ENCODE results near the gene OAS3. TPM values are rescaled to one million over a fixed set of nuclear protein-coding genes. Genes with fewer than 3 reads are reported as not detected.

The OAS3 gene
- polyA plus RNA-seq, 2 donors = 13.2 to 15.2 TPM

DNA sequence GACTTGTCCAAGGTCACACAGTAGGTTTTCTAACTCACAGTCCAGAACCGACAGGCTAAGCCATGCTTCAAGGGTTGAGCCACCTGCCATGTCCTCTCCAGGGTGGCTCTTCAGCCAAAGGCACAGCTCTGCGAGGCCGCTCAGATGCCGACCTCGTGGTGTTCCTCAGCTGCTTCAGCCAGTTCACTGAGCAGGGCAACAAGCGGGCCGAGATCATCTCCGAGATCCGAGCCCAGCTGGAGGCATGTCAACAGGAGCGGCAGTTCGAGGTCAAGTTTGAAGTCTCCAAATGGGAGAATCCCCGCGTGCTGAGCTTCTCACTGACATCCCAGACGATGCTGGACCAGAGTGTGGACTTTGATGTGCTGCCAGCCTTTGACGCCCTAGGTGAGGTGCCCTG lies 27.4 kb downstream of the OAS3 start:
- no peaks in the 10 kb centered on the region for H3K27me3 ChIP-seq (ENCODE audit: control insufficient read depth in 1 of 2, insufficient read depth in 2 of 2, low read length in 2 of 2)
- H3K4me3 ChIP-seq (ENCODE audit: low read depth in 1 of 2, low read length in 2 of 2) = no peak overlapping the region
- no peaks in the 10 kb centered on the region for H3K9me3 ChIP-seq (ENCODE audit: control insufficient read depth in 2 of 2, insufficient read depth in 1 of 2, low read depth in 1 of 2, low read length in 1 of 2)
- peaks cover 14 to 47% of the 10 kb centered on the region in 2 donors for H3K36me3 ChIP-seq (ENCODE audit: control insufficient read depth in 2 of 2, insufficient read depth in 2 of 2, low read length in 1 of 2)
- WGBS, 2 donors = 93% methylated on average over 15 of the region's 15 CpGs
- H3K4me1 ChIP-seq (ENCODE audit: control insufficient read depth in 2 of 2, insufficient read depth in 2 of 2, low read length in 1 of 2) = no peaks in the 10 kb centered on the region
- no peak overlapping the region for H3K27ac ChIP-seq (ENCODE audit: low read depth in 2 of 2, low read length in 1 of 2)

DNA sequence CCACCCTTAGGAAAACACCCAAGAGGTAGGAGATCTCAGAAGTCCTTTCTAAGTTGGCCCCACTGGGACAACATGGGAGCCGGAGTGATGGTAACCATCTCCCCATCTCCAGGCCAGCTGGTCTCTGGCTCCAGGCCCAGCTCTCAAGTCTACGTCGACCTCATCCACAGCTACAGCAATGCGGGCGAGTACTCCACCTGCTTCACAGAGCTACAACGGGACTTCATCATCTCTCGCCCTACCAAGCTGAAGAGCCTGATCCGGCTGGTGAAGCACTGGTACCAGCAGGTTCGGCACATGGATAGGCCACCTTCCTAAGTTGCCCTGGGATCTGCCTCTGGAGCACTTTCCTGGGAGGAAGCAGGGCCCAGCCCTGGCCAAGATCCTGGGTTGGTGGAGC lies 29.0 kb downstream of the OAS3 start:
- no peak overlapping the region for H3K27ac ChIP-seq (ENCODE audit: low read depth in 2 of 2, low read length in 1 of 2)
- H3K4me1 ChIP-seq (ENCODE audit: control insufficient read depth in 2 of 2, insufficient read depth in 2 of 2, low read length in 1 of 2) = no peaks in the 10 kb centered on the region
- H3K27me3 ChIP-seq (ENCODE audit: control insufficient read depth in 1 of 2, insufficient read depth in 2 of 2, low read length in 2 of 2) = no peaks in the 10 kb centered on the region
- no peaks in the 10 kb centered on the region for H3K9me3 ChIP-seq (ENCODE audit: control insufficient read depth in 2 of 2, insufficient read depth in 1 of 2, low read depth in 1 of 2, low read length in 1 of 2)
- peaks cover 14 to 51% of the 10 kb centered on the region in 2 donors for H3K36me3 ChIP-seq (ENCODE audit: control insufficient read depth in 2 of 2, insufficient read depth in 2 of 2, low read length in 1 of 2)
- H3K4me3 ChIP-seq (ENCODE audit: low read depth in 1 of 2, low read length in 2 of 2) = no peak overlapping the region
- 93 to 95% methylated on average over 9 of the region's 9 CpGs for WGBS, 2 donors

DNA sequence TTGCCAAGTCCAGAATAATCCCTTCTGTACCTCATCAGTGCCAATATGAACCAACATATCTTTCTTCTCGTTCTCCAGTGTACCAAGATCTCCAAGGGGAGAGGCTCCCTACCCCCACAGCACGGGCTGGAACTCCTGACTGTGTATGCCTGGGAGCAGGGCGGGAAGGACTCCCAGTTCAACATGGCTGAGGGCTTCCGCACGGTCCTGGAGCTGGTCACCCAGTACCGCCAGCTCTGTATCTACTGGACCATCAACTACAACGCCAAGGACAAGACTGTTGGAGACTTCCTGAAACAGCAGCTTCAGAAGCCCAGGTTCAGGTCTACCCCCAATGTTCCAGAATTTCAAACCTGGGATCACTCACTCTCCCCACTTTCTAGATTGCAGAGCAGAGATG lies 29.6 kb downstream of the OAS3 start:
- Histone ChIP-seq H3K4me3 (ENCODE audit: low read depth in 1 of 2, low read length in 2 of 2) (no peak overlapping the region), H3K9me3 (ENCODE audit: control insufficient read depth in 2 of 2, insufficient read depth in 1 of 2, low read depth in 1 of 2, low read length in 1 of 2) (no peaks in the 10 kb centered on the region), H3K27me3 (ENCODE audit: control insufficient read depth in 1 of 2, insufficient read depth in 2 of 2, low read length in 2 of 2) (no peaks in the 10 kb centered on the region), H3K4me1 (ENCODE audit: control insufficient read depth in 2 of 2, insufficient read depth in 2 of 2, low read length in 1 of 2) (no peaks in the 10 kb centered on the region), H3K36me3 (ENCODE audit: control insufficient read depth in 2 of 2, insufficient read depth in 2 of 2, low read length in 1 of 2) (peaks cover 14 to 46% of the 10 kb centered on the region in 2 donors), H3K27ac (ENCODE audit: low read depth in 2 of 2, low read length in 1 of 2) (no peak overlapping the region)
- WGBS, 2 donors = 91 to 95% methylated on average over 7 of the region's 7 CpGs

DNA sequence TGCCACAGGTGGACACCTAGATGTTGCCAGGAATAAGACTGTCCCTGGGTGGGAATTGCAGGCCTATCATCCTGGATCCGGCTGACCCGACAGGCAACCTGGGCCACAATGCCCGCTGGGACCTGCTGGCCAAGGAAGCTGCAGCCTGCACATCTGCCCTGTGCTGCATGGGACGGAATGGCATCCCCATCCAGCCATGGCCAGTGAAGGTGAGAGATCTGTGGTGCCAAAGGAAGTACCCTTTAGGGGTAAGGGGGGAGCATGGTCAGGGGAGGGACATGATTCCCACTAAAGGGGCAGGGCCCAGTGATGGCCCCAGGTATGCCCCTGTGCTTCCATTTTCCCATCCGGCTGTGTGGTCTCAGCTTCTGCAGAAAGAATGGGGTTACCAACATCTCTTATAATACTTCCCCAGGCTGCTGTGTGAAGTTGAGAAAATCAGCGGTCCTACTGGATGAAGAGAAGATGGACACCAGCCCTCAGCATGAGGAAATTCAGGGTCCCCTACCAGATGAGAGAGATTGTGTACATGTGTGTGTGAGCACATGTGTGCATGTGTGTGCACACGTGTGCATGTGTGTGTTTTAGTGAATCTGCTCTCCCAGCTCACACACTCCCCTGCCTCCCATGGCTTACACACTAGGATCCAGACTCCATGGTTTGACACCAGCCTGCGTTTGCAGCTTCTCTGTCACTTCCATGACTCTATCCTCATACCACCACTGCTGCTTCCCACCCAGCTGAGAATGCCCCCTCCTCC lies 31.5 kb downstream of the OAS3 start:
- H3K4me1 ChIP-seq (ENCODE audit: control insufficient read depth in 2 of 2, insufficient read depth in 2 of 2, low read length in 1 of 2) = no peaks in the 10 kb centered on the region
- 96% methylated on average over 8 of the region's 8 CpGs for WGBS, 2 donors
- H3K27me3 ChIP-seq (ENCODE audit: control insufficient read depth in 1 of 2, insufficient read depth in 2 of 2, low read length in 2 of 2) = no peaks in the 10 kb centered on the region
- no peak overlapping the region for H3K4me3 ChIP-seq (ENCODE audit: low read depth in 1 of 2, low read length in 2 of 2)
- no peaks in the 10 kb centered on the region for H3K9me3 ChIP-seq (ENCODE audit: control insufficient read depth in 2 of 2, insufficient read depth in 1 of 2, low read depth in 1 of 2, low read length in 1 of 2)
- H3K27ac ChIP-seq (ENCODE audit: low read depth in 2 of 2, low read length in 1 of 2) = no peak overlapping the region
- H3K36me3 ChIP-seq (ENCODE audit: control insufficient read depth in 2 of 2, insufficient read depth in 2 of 2, low read length in 1 of 2) = peaks cover 8 to 32% of the 10 kb centered on the region in 2 donors

DNA sequence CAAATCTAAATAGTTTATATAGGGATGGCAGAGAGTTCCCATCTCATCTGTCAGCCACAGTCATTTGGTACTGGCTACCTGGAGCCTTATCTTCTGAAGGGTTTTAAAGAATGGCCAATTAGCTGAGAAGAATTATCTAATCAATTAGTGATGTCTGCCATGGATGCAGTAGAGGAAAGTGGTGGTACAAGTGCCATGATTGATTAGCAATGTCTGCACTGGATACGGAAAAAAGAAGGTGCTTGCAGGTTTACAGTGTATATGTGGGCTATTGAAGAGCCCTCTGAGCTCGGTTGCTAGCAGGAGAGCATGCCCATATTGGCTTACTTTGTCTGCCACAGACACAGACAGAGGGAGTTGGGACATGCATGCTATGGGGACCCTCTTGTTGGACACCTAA lies 32.1 kb downstream of the OAS3 start:
- H3K27ac ChIP-seq (ENCODE audit: low read depth in 2 of 2, low read length in 1 of 2) = no peak overlapping the region
- H3K4me1 ChIP-seq (ENCODE audit: control insufficient read depth in 2 of 2, insufficient read depth in 2 of 2, low read length in 1 of 2) = no peaks in the 10 kb centered on the region
- 89 to 92% methylated on average over 2 of the region's 2 CpGs for WGBS, 2 donors

DNA sequence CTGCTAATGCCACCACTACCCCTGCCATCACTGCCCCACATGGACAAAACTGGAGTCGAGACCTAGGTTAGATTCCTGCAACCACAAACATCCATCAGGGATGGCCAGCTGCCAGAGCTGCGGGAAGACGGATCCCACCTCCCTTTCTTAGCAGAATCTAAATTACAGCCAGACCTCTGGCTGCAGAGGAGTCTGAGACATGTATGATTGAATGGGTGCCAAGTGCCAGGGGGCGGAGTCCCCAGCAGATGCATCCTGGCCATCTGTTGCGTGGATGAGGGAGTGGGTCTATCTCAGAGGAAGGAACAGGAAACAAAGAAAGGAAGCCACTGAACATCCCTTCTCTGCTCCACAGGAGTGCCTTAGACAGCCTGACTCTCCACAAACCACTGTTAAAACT lies 33.0 kb downstream of the OAS3 start:
- no peak overlapping the region for H3K4me3 ChIP-seq (ENCODE audit: low read depth in 1 of 2, low read length in 2 of 2)
- H3K27ac ChIP-seq (ENCODE audit: low read depth in 2 of 2, low read length in 1 of 2) = no peak overlapping the region

More for the DNA sequence above, 32.1 kb downstream of the OAS3 start:
- Histone ChIP-seq H3K4me3 (ENCODE audit: low read depth in 1 of 2, low read length in 2 of 2) (no peak overlapping the region), H3K36me3 (ENCODE audit: control insufficient read depth in 2 of 2, insufficient read depth in 2 of 2, low read length in 1 of 2) (peaks cover 3 to 30% of the 10 kb centered on the region in 2 donors), H3K9me3 (ENCODE audit: control insufficient read depth in 2 of 2, insufficient read depth in 1 of 2, low read depth in 1 of 2, low read length in 1 of 2) (no peaks in the 10 kb centered on the region), H3K27me3 (ENCODE audit: control insufficient read depth in 1 of 2, insufficient read depth in 2 of 2, low read length in 2 of 2) (no peaks in the 10 kb centered on the region)

DNA sequence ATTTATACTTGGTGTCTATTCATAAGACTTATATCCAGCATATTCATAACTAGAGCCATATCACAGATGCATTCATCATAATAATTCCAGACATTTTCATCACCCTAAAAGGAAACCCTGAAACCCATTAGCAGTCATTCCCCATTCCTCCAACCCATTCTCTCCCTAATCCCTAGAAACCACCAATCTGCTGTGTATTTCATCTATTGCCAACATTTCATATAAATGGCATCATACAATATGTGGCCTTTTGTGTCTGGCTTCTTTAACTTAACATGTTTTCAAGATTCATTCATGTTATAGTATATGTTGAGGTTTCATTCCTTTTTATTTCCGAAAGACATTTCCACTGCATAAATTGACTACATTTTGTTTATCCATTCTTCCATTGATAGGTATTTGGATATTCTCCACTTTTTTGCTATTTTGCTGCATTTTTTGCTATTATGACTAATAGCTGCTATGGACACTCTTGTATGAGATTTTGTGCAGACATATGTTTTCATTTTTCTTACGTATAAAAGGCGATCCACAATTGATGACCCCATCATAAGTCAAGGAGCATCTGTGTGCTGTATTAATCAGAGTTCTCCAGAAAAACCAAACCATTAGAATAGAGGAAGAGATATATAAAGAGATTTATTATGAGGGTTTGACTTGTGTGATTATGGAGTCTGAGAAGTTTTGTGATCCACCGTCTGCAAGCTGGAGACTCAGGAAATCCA lies 34.9 kb downstream of the OAS3 start:
- H3K27me3 ChIP-seq (ENCODE audit: control insufficient read depth in 1 of 2, insufficient read depth in 2 of 2, low read length in 2 of 2) = no peaks in the 10 kb centered on the region
- no peaks in the 10 kb centered on the region for H3K9me3 ChIP-seq (ENCODE audit: control insufficient read depth in 2 of 2, insufficient read depth in 1 of 2, low read depth in 1 of 2, low read length in 1 of 2)
- peaks cover 0 to 3% of the 10 kb centered on the region in 2 donors for H3K4me1 ChIP-seq (ENCODE audit: control insufficient read depth in 2 of 2, insufficient read depth in 2 of 2, low read length in 1 of 2)
- 74 to 82% methylated on average over 4 of the region's 4 CpGs for WGBS, 2 donors
- peaks cover 0 to 21% of the 10 kb centered on the region in 2 donors for H3K36me3 ChIP-seq (ENCODE audit: control insufficient read depth in 2 of 2, insufficient read depth in 2 of 2, low read length in 1 of 2)
- no peak overlapping the region for H3K27ac ChIP-seq (ENCODE audit: low read depth in 2 of 2, low read length in 1 of 2)
- H3K4me3 ChIP-seq (ENCODE audit: low read depth in 1 of 2, low read length in 2 of 2) = no peak overlapping the region

More for the DNA sequence above, 33.0 kb downstream of the OAS3 start:
- no peaks in the 10 kb centered on the region for H3K4me1 ChIP-seq (ENCODE audit: control insufficient read depth in 2 of 2, insufficient read depth in 2 of 2, low read length in 1 of 2)
- 63 to 75% methylated on average over 5 of the region's 5 CpGs for WGBS, 2 donors
- H3K36me3 ChIP-seq (ENCODE audit: control insufficient read depth in 2 of 2, insufficient read depth in 2 of 2, low read length in 1 of 2) = peaks cover 3 to 24% of the 10 kb centered on the region in 2 donors
- no peaks in the 10 kb centered on the region for H3K27me3 ChIP-seq (ENCODE audit: control insufficient read depth in 1 of 2, insufficient read depth in 2 of 2, low read length in 2 of 2)
- no peaks in the 10 kb centered on the region for H3K9me3 ChIP-seq (ENCODE audit: control insufficient read depth in 2 of 2, insufficient read depth in 1 of 2, low read depth in 1 of 2, low read length in 1 of 2)

DNA sequence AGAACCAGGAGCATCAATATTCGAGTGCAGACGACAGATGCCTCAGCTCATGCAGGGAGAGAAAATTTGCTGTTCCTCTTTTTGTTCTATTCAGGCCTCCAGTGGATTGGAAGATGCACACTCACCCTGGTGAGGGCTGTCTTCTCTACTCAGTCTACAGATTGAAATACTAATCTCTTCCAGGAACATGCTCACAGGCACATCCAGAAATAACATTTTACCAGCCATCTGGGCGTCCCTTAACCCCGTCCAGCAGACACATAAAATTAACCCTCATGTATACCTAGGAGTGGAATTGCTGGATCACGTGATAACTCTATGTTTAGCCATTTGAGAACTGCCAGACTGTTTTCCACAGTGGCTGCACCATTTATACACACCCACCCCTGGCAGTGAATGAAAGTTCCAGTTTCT lies 35.6 kb downstream of the OAS3 start:
- no peak overlapping the region for H3K27ac ChIP-seq (ENCODE audit: low read depth in 2 of 2, low read length in 1 of 2)

DNA sequence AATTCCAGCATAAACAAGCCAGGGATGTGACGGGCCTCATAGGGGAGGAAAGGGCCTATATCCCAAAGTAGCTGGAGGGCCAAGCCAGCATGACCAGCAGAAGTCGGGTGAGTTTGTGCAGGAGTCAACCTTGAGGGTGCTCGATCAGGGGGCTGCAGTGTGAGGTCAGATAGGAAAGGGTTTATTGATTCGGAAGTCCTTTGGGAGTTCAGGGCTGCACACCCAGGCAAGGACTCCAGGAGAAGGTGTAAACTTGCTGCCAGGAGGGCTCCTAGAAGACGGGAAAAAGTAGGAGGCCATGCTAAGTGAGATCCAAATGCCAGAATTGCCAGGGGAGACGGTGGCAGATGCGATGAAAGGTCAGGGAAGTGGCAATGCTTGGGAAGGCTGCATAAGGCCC lies 36.6 kb downstream of the OAS3 start:
- no peak overlapping the region for H3K27ac ChIP-seq (ENCODE audit: low read depth in 2 of 2, low read length in 1 of 2)
- no peak overlapping the region for H3K4me3 ChIP-seq (ENCODE audit: low read depth in 1 of 2, low read length in 2 of 2)
- peaks cover 0 to 15% of the 10 kb centered on the region in 2 donors for H3K36me3 ChIP-seq (ENCODE audit: control insufficient read depth in 2 of 2, insufficient read depth in 2 of 2, low read length in 1 of 2)
- H3K4me1 ChIP-seq (ENCODE audit: control insufficient read depth in 2 of 2, insufficient read depth in 2 of 2, low read length in 1 of 2) = peaks cover 0 to 3% of the 10 kb centered on the region in 2 donors
- no peaks in the 10 kb centered on the region for H3K9me3 ChIP-seq (ENCODE audit: control insufficient read depth in 2 of 2, insufficient read depth in 1 of 2, low read depth in 1 of 2, low read length in 1 of 2)
- 83 to 91% methylated on average over 7 of the region's 7 CpGs for WGBS, 2 donors
- no peaks in the 10 kb centered on the region for H3K27me3 ChIP-seq (ENCODE audit: control insufficient read depth in 1 of 2, insufficient read depth in 2 of 2, low read length in 2 of 2)

More for the DNA sequence above, 35.6 kb downstream of the OAS3 start:
- Histone ChIP-seq H3K9me3 (ENCODE audit: control insufficient read depth in 2 of 2, insufficient read depth in 1 of 2, low read depth in 1 of 2, low read length in 1 of 2) (no peaks in the 10 kb centered on the region), H3K4me3 (ENCODE audit: low read depth in 1 of 2, low read length in 2 of 2) (no peak overlapping the region), H3K27me3 (ENCODE audit: control insufficient read depth in 1 of 2, insufficient read depth in 2 of 2, low read length in 2 of 2) (no peaks in the 10 kb centered on the region), H3K36me3 (ENCODE audit: control insufficient read depth in 2 of 2, insufficient read depth in 2 of 2, low read length in 1 of 2) (peaks cover 0 to 21% of the 10 kb centered on the region in 2 donors), H3K4me1 (ENCODE audit: control insufficient read depth in 2 of 2, insufficient read depth in 2 of 2, low read length in 1 of 2) (peaks cover 0 to 3% of the 10 kb centered on the region in 2 donors)
- 39 to 40% methylated on average over 5 of the region's 5 CpGs for WGBS, 2 donors

All from esophagus (tissue), 2 donors.